ENCODE results near the gene NECTIN4. TPM values are rescaled to one million over a fixed set of nuclear protein-coding genes. Genes with fewer than 3 reads are reported as not detected.

NECTIN4 gene
- total and polyA plus RNA-seq, 10 of the 15 experiments (the other 5 are each of a cell fraction or from before 2014, with no cell fraction given), result 2.8 to 8.7 (median 3.7) TPM

- DNase-seq (ENCODE audit: low read depth, low spot score), result no peak
- no peaks in the 10 kb centered on the region for H4K20me1 ChIP-seq (ENCODE audit: control insufficient read depth, insufficient read depth)
- ChIA-PET POLR2A (interaction anchor here (0.6 to 5.6 kb wide), 6 partner anchors 10 to 76 kb away, joined by 3 to 66 read pairs (median 4); partner anchors contain the start of genes ARHGAP30, F11R and USF1), SMC1A (ENCODE audit: uncharacterized antibody, unreplicated experiment) (interaction anchor here (0.9 to 7.0 kb wide), 12 partner anchors 10 to 141 kb away, joined by 3 to 110 read pairs (median 6); partner anchors contain the start of genes ARHGAP30, F11R, ITLN2 and NIT1), CTCF (interaction anchor here (0.6 to 7.6 kb wide), 10 partner anchors 10 to 142 kb away, joined by 3 to 181 read pairs (median 6); partner anchors contain the start of genes ARHGAP30, ITLN2, TSTD1 and USF1), RAD21 (ENCODE audit: unreplicated experiment) (interaction anchor here (4.7 to 6.7 kb wide), 2 partner anchors 24 to 49 kb away, joined by 40 to 90 read pairs; partner anchors contain the start of genes ARHGAP30 and USF1)
- BruUV-seq (replicated peaks), result no TSS peak
- no peak overlapping the region for H2AFZ ChIP-seq (ENCODE audit: control insufficient read depth, low read depth, low read length)
- FAIRE-seq, result no peak
- in situ Hi-C loops (cut with MboI) (no loop called here), intact Hi-C loops (cut with micrococcal nuclease; ENCODE audit: unreplicated experiment) (no loop called here)
- H3K4me2 ChIP-seq (ENCODE audit: control insufficient read depth, insufficient read depth), result no peak overlapping the region; the same call in 1 of the 2 replicates
- H3K27me3 ChIP-seq (replicated peaks in 1 of 2; ENCODE audit: control insufficient read depth in 2 of 2, insufficient read depth in 2 of 2, low read length in 1 of 2), result no peaks in the 10 kb centered on the region
- no peak overlapping the region for H3K9ac ChIP-seq (ENCODE audit: control insufficient read depth, insufficient read depth, low read length)
- no peaks in the 10 kb centered on the region for H3K9me3 ChIP-seq (replicated peaks; ENCODE audit: control insufficient read depth, insufficient read depth, low read length)
- no peaks in the 10 kb centered on the region for H3K79me2 ChIP-seq (ENCODE audit: control insufficient read depth, insufficient read depth, low read length)
- TF ChIP-seq, protein P1, sequence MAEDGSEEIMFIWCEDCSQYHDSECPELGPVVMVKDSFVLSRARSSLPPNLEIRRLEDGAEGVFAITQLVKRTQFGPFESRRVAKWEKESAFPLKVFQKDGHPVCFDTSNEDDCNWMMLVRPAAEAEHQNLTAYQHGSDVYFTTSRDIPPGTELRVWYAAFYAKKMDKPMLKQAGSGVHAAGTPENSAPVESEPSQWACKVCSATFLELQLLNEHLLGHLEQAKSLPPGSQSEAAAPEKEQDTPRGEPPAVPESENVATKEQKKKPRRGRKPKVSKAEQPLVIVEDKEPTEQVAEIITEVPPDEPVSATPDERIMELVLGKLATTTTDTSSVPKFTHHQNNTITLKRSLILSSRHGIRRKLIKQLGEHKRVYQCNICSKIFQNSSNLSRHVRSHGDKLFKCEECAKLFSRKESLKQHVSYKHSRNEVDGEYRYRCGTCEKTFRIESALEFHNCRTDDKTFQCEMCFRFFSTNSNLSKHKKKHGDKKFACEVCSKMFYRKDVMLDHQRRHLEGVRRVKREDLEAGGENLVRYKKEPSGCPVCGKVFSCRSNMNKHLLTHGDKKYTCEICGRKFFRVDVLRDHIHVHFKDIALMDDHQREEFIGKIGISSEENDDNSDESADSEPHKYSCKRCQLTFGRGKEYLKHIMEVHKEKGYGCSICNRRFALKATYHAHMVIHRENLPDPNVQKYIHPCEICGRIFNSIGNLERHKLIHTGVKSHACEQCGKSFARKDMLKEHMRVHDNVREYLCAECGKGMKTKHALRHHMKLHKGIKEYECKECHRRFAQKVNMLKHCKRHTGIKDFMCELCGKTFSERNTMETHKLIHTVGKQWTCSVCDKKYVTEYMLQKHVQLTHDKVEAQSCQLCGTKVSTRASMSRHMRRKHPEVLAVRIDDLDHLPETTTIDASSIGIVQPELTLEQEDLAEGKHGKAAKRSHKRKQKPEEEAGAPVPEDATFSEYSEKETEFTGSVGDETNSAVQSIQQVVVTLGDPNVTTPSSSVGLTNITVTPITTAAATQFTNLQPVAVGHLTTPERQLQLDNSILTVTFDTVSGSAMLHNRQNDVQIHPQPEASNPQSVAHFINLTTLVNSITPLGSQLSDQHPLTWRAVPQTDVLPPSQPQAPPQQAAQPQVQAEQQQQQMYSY (CRISPR knock-in tag; IDR thresholded peaks at IDR 0.05), result no peak
- TF ChIP-seq MEF2A (IDR thresholded peaks at IDR 0.05; ENCODE audit: insufficient read depth, low read depth, low read length) (no peak), ZNF687 (IDR thresholded peaks at IDR 0.05) (no peak), ZNF207 (IDR thresholded peaks at IDR 0.05; ENCODE audit: borderline replicate concordance) (no peak), SMAD1 (IDR thresholded peaks at IDR 0.05; ENCODE audit: low read depth, partially characterized antibody) (no peak), MAX (IDR thresholded peaks at IDR 0.05; ENCODE audit: low read depth, low read length) (no peak), RELA (IDR thresholded peaks at IDR 0.05; ENCODE audit: borderline replicate concordance, partially characterized antibody) (no peak), ZNF217 (IDR thresholded peaks at IDR 0.05) (no peak), NFXL1 (IDR thresholded peaks at IDR 0.05; ENCODE audit: borderline replicate concordance) (no peak)
- TF ChIP-seq, protein P2, sequence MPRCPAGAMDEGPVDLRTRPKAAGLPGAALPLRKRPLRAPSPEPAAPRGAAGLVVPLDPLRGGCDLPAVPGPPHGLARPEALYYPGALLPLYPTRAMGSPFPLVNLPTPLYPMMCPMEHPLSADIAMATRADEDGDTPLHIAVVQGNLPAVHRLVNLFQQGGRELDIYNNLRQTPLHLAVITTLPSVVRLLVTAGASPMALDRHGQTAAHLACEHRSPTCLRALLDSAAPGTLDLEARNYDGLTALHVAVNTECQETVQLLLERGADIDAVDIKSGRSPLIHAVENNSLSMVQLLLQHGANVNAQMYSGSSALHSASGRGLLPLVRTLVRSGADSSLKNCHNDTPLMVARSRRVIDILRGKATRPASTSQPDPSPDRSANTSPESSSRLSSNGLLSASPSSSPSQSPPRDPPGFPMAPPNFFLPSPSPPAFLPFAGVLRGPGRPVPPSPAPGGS (IDR thresholded peaks at IDR 0.05; ENCODE audit: borderline replicate concordance, insufficient read depth, low read depth, low read length, poor library complexity, severe bottlenecking), result no peak
- no peak overlapping the region for H3K4me3 ChIP-seq
- H3K36me3 ChIP-seq (ENCODE audit: control insufficient read depth in 2 of 2, insufficient read depth in 2 of 2, low read length in 1 of 2), result peaks cover 0 to 8% of the 10 kb centered on the region in 2 experiments; a peak in 3 of 4 replicates
- H3K27ac ChIP-seq (ENCODE audit: control insufficient read depth, insufficient read depth), result no peak overlapping the region
- peaks cover 39% of the 10 kb centered on the region for H3K4me1 ChIP-seq (ENCODE audit: control insufficient read depth, insufficient read depth, low read length)
- WGBS (ENCODE audit: insufficient coverage, insufficient replicate concordance, low lambda C conversion rate, missing lambda C conversion rate), result 96% methylated on average over 6 of the region's 6 CpGs
- ATAC-seq, result no peak
These were observed 5.9 kb upstream of the NECTIN4 start for GRCh38 chr1:161095230-161095629.

Measured in GM12878 (cell line).